GM12878 (cell line): ENCODE measurements around the gene CHD5. TPM values are rescaled to one million over a fixed set of nuclear protein-coding genes. Genes with fewer than 3 reads are reported as not detected.

Experiments used
- ATAC-seq: fragments of 200-7000 bp; cut with Tn5 transposase; 3 replicates; pipeline ENCODE4 v1.9.1; 2020; ENCODE audit warnings: mild to moderate bottlenecking, moderate library complexity
- BruUV-seq: library from RNA; stranded (reverse); fragments of 400-500 nt; replicated peaks from 2 replicates; lab custom pipeline; 2021; lab: Mats Ljungman, UMichigan
- CTCF ChIA-PET: fragments of 300-600 bp; sonication (Branson Sonifier 250); formaldehyde crosslinking; extraction: SDS; loops from one replicate; lab custom pipeline; 2021; ENCODE audit warnings: inconsistent platforms; lab: Yijun Ruan, JAX
- POLR2A ChIA-PET: fragments of 350-600 bp; formaldehyde crosslinking; extraction: SDS; loops from one replicate; lab custom pipeline; 2021; ENCODE audit warnings: inconsistent platforms; lab: Charles Lee
- RAD21 ChIA-PET: fragments of 300-600 bp; sonication (Branson Sonifier 250); formaldehyde crosslinking; loops from one replicate; lab custom pipeline; 2023; ENCODE audit warnings: antibody characterized with exemption; ENCODE audit not compliant: unreplicated experiment; lab: Charles Lee
- SMC1A ChIA-PET: fragments of 300-600 bp; sonication (Branson Sonifier 250); formaldehyde crosslinking; loops from one replicate; lab custom pipeline; 2023; ENCODE audit not compliant: unreplicated experiment, uncharacterized antibody; lab: Charles Lee
- DNase-seq: peaks from one replicate; pipeline ENCODE4 v3.0.0-alpha.2; 2011; ENCODE audit warnings: low read depth, low spot score
- FAIRE-seq: peaks from 3 replicates; lab custom pipeline; 2011; peaks lifted over from hg19 to GRCh38; lab: Jason Lieb, UNC
- H2AFZ ChIP-seq: 2 replicates; pipeline ENCODE4 v1.6.0; 2011; ENCODE audit warnings: low read depth, low read length, control low read depth; ENCODE audit not compliant: control insufficient read depth
- H3K27ac ChIP-seq: 2 replicates; pipeline ENCODE4 v1.5.1; 2011; ENCODE audit warnings: control low read depth; ENCODE audit not compliant: control insufficient read depth, insufficient read depth
- H3K27me3 ChIP-seq, 2 experiments: replicated peaks in 1 of 2; 2 replicates each; pipeline versions ENCODE4 v1.6.0 to v1.6.1; 2011; ENCODE audit warnings: low read length in 1 of 2; ENCODE audit not compliant: control insufficient read depth in 2 of 2, insufficient read depth in 2 of 2
- H3K36me3 ChIP-seq, 2 experiments: 2 replicates each; pipeline ENCODE4 v1.5.1; 2011; ENCODE audit warnings: low read length in 1 of 2; ENCODE audit not compliant: control insufficient read depth in 2 of 2, insufficient read depth in 2 of 2
- H3K4me1 ChIP-seq: 2 replicates; pipeline ENCODE4 v1.6.1; 2011; ENCODE audit warnings: mild to moderate bottlenecking, low read length, moderate library complexity, mixed read lengths; ENCODE audit not compliant: control insufficient read depth, insufficient read depth
- H3K4me2 ChIP-seq: 2 replicates; pipeline ENCODE4 v1.6.0; 2011; ENCODE audit warnings: control low read depth; ENCODE audit not compliant: control insufficient read depth, insufficient read depth
- H3K4me3 ChIP-seq: fragments of 200-600 bp; sonication (generic); 2 replicates; pipeline ENCODE4 v1.5.1; 2016
- H3K79me2 ChIP-seq: 2 replicates; pipeline ENCODE4 v1.6.0; 2011; ENCODE audit warnings: low read length; ENCODE audit not compliant: control insufficient read depth, insufficient read depth
- H3K9ac ChIP-seq: 2 replicates; pipeline ENCODE4 v1.8.0; 2011; ENCODE audit warnings: low read length, control low read depth, mixed read lengths; ENCODE audit not compliant: control insufficient read depth, insufficient read depth
- H3K9me3 ChIP-seq: replicated peaks from 3 replicates; pipeline ENCODE4 v1.5.1; 2011; ENCODE audit warnings: mild to moderate bottlenecking, low read length; ENCODE audit not compliant: control insufficient read depth, insufficient read depth
- H4K20me1 ChIP-seq: 2 replicates; pipeline ENCODE4 v1.6.0; 2011; ENCODE audit not compliant: control insufficient read depth, insufficient read depth
- CREB1 ChIP-seq: IDR thresholded peaks from 2 replicates; pipeline ENCODE4 v1.6.1; 2012; ENCODE audit warnings: low read depth, mild to moderate bottlenecking, inconsistent platforms
- E2F4 ChIP-seq: IDR thresholded peaks from 2 replicates; pipeline ENCODE4 v1.6.1; 2012; ENCODE audit warnings: low read depth, low read length, improper control_type of control experiment
- E4F1 ChIP-seq: fragments of 450-650 bp; IDR thresholded peaks from 2 replicates; pipeline ENCODE4 v1.6.1; 2018; ENCODE audit warnings: borderline replicate concordance, mild to moderate bottlenecking; ENCODE audit not compliant: partially characterized antibody
- FOXK2 ChIP-seq: fragments of 450-650 bp; IDR thresholded peaks from 2 replicates; pipeline ENCODE4 v1.6.1; 2017; ENCODE audit warnings: mild to moderate bottlenecking, moderate library complexity
- FOXM1 ChIP-seq: IDR thresholded peaks from 2 replicates; pipeline ENCODE4 v1.6.1; 2012; ENCODE audit warnings: low read depth, mild to moderate bottlenecking, inconsistent platforms, low read length, moderate library complexity
- HDGF ChIP-seq: fragments of 450-650 bp; IDR thresholded peaks from 2 replicates; pipeline ENCODE4 v1.6.1; 2016; ENCODE audit warnings: antibody characterized with exemption
- IKZF2 ChIP-seq, 2 experiments: fragments of 450-650 bp; IDR thresholded peaks; 2 replicates each; pipeline ENCODE4 v1.6.1; 2017; ENCODE audit warnings: mild to moderate bottlenecking in 2 of 2, moderate library complexity in 2 of 2
- IRF5 ChIP-seq: fragments of 450-650 bp; IDR thresholded peaks from 2 replicates; pipeline ENCODE4 v1.6.1; 2017; ENCODE audit warnings: borderline replicate concordance
- KAT2A ChIP-seq: conservative IDR thresholded peaks from 2 replicates; pipeline ENCODE4 v1.6.1; 2011; ENCODE audit warnings: low read depth, low read length; ENCODE audit not compliant: control insufficient read depth
- MXI1 ChIP-seq: fragments of 150-350 bp; IDR thresholded peaks from 2 replicates; pipeline ENCODE4 v1.6.1; 2011; ENCODE audit warnings: low read depth, mild to moderate bottlenecking, inconsistent platforms, low read length, improper control_type of control experiment
- PKNOX1 ChIP-seq: fragments of 450-650 bp; IDR thresholded peaks from 2 replicates; pipeline ENCODE4 v1.6.1; 2016; ENCODE audit warnings: mild to moderate bottlenecking
- RUNX3 ChIP-seq: IDR thresholded peaks from 2 replicates; pipeline ENCODE4 v1.6.1; 2012; ENCODE audit warnings: low read length, inconsistent platforms
- SMARCA5 ChIP-seq: fragments of 450-650 bp; IDR thresholded peaks from 2 replicates; pipeline ENCODE4 v1.6.1; 2017; ENCODE audit warnings: mild to moderate bottlenecking
- SUZ12 ChIP-seq: fragments of 200-600 bp; sonication (generic); IDR thresholded peaks from one replicate; pipeline ENCODE4 v1.6.1; 2018; ENCODE audit warnings: antibody characterized with exemption, mild to moderate bottlenecking; ENCODE audit not compliant: unreplicated experiment
- TAF1 ChIP-seq: IDR thresholded peaks from 2 replicates; pipeline ENCODE4 v1.6.1; 2011; ENCODE audit warnings: mild to moderate bottlenecking, low read depth, low read length, borderline replicate concordance
- ZBED1 ChIP-seq: IDR thresholded peaks from 2 replicates; pipeline ENCODE4 v1.6.1; 2016; ENCODE audit warnings: borderline replicate concordance
- ZNF217 ChIP-seq: fragments of 450-650 bp; IDR thresholded peaks from 2 replicates; pipeline ENCODE4 v1.6.1; 2017; ENCODE audit warnings: antibody characterized with exemption, mild to moderate bottlenecking
- ZNF384 ChIP-seq: IDR thresholded peaks from 2 replicates; pipeline ENCODE4 v1.6.1; 2012; ENCODE audit warnings: low read depth, mild to moderate bottlenecking, low read length, improper control_type of control experiment, borderline replicate concordance
- WGBS: methylation state at CpG from one replicate; pipeline ENCODE4 v1.1.6; 2016; ENCODE audit warnings: low lambda C conversion rate; ENCODE audit not compliant: insufficient replicate concordance, insufficient coverage; ENCODE audit errors: missing lambda C conversion rate; 5-methylcytosine and 5-hydroxymethylcytosine counted together
- in situ Hi-C: fragments of 300-500 bp; cut with MboI; formaldehyde crosslinking; loops from 9 replicates; pipeline ENCODE4 v1.14.3; 2018; ENCODE audit warnings: mixed read lengths
- intact Hi-C: fragments of 100-400 bp; cut with micrococcal nuclease; formaldehyde crosslinking; loops from one replicate; pipeline ENCODE4 v1.14.2; 2022; ENCODE audit not compliant: unreplicated experiment
- polyA plus RNA-seq, 11 experiments: library from polyadenylated mRNA; depleted of rRNA in 4 of 11; unstranded in 6 of 11; stranded (reverse) in 5 of 11; fragments of >200 nt; fragmentation: Nextera tagmentation in 4 of 11; fragmentation: Illumina TruSeq in 1 of 11; extraction: Ambion mirVana in 4 of 11; extraction: Trizol in 1 of 11; gene quantifications; 1 replicate in 1 of 11; 2 replicates in 10 of 11; pipeline versions ENCODE4 v1.2.1 to v1.2.3, GENCODE V29; 2011 to 2016; ENCODE audit warnings: inconsistent platforms in 2 of 11, missing spikeins in 2 of 11, low read depth in 1 of 11
- total RNA-seq, 4 experiments: library from RNA; depleted of rRNA in 3 of 4; stranded (reverse); fragments of >200 nt in 3 of 4; fragmentation: Illumina TruSeq in 1 of 4; extraction: Trizol in 1 of 4; gene quantifications; 2 replicates each; pipeline versions ENCODE4 v1.2.1 to v1.2.3, GENCODE V29; 2013 to 2021

Gene CHD5
- total and polyA plus RNA-seq, 10 of the 15 experiments (the other 5 are each of a cell fraction or from before 2014, with no cell fraction given): 0.03 to 0.49 (median 0.13) TPM; not detected in 3

GRCh38 chr1:6157132-6157527 lies 23.0 kb downstream of the CHD5 start:
- no peaks in the 10 kb centered on the region for H3K9me3 ChIP-seq
- H3K79me2 ChIP-seq: no peaks in the 10 kb centered on the region
- H3K4me1 ChIP-seq: no peaks in the 10 kb centered on the region
- no peak overlapping the region for H2AFZ ChIP-seq
- H3K27me3 ChIP-seq: no peaks in the 10 kb centered on the region; a peak in 1 of 4 replicates
- no TSS peak for BruUV-seq
- no peak overlapping the region for H3K9ac ChIP-seq
- intact Hi-C loops (no loop called here), in situ Hi-C loops (no loop called here)
- no peak for DNase-seq
- no peak for ATAC-seq
- no peak overlapping the region for H3K27ac ChIP-seq
- no peak overlapping the region for H3K4me3 ChIP-seq
- ChIA-PET POLR2A (no interaction called here), SMC1A (no interaction called here), CTCF (no interaction called here), RAD21 (no interaction called here)
- H3K4me2 ChIP-seq: no peak overlapping the region
- H4K20me1 ChIP-seq: no peaks in the 10 kb centered on the region
- TF ChIP-seq SMARCA5: no peak
- TF ChIP-seq IKZF2 (IDR thresholded peaks at IDR 0.05): no peak
- no peak for TF ChIP-seq TAF1
- TF ChIP-seq SUZ12: no peak
- no peak for TF ChIP-seq ZNF384
- TF ChIP-seq ZNF217: no peak
- no peak for TF ChIP-seq FOXK2
- no peak for TF ChIP-seq FOXM1
- no peak for TF ChIP-seq HDGF
- no peak for TF ChIP-seq PKNOX1
- TF ChIP-seq CREB1: no peak
- no peak for TF ChIP-seq MXI1
- TF ChIP-seq KAT2A: no peak
- TF ChIP-seq E4F1: no peak
- no peak for TF ChIP-seq IRF5
- no peak for TF ChIP-seq RUNX3
- no peak for TF ChIP-seq ZBED1
- TF ChIP-seq E2F4: no peak
- no peaks in the 10 kb centered on the region for H3K36me3 ChIP-seq
- WGBS: 0% methylated on average over 2 of the region's 2 CpGs
- FAIRE-seq: no peak
